CD4-positive, alpha-beta memory T cell (primary cell): ENCODE results near the gene FRRS1L. TPM values are rescaled to one million over a fixed set of nuclear protein-coding genes. Genes with fewer than 3 reads are reported as not detected.

Source experiments
- CTCF ChIA-PET: fragments of 350-600 bp; sonication (Branson Sonifier 250); formaldehyde crosslinking; loops from one replicate; lab custom pipeline; 2021; ENCODE audit warnings: inconsistent platforms; ENCODE audit not compliant: partially characterized antibody; lab: Charles Lee
- POLR2A ChIA-PET: fragments of 350-600 bp; sonication (Branson Sonifier 250); formaldehyde crosslinking; loops from one replicate; lab custom pipeline; 2021; ENCODE audit not compliant: partially characterized antibody; lab: Charles Lee
- DNase-seq, 5 donors: peaks; one replicate each; pipeline versions ENCODE4 v3.0.0 to v3.0.0-alpha.2; 2020 to 2022; ENCODE audit warnings: mixed read lengths in 1 of 5
- H3K27ac ChIP-seq: one replicate; pipeline ENCODE4 v1.7.0; 2013; ENCODE audit warnings: low read depth, low read length
- H3K27me3 ChIP-seq: 2 replicates; pipeline ENCODE4 v1.7.0; 2013; ENCODE audit warnings: mild to moderate bottlenecking, low read length, moderate library complexity; ENCODE audit not compliant: insufficient read depth
- H3K36me3 ChIP-seq: 2 replicates; pipeline ENCODE4 v1.7.0; 2013; ENCODE audit warnings: mild to moderate bottlenecking, low read length, moderate library complexity; ENCODE audit not compliant: insufficient read depth
- H3K4me1 ChIP-seq: 2 replicates; pipeline ENCODE4 v1.7.0; 2013; ENCODE audit warnings: mild to moderate bottlenecking, low read length, moderate library complexity; ENCODE audit not compliant: insufficient read depth
- H3K4me3 ChIP-seq, 2 donors: one replicate each; pipeline ENCODE4 v1.7.0; 2013; ENCODE audit warnings: low read length in 2 of 2, mild to moderate bottlenecking in 1 of 2
- H3K9me3 ChIP-seq, 2 donors: one replicate each; pipeline ENCODE4 v1.7.0; 2013; ENCODE audit warnings: low read length in 2 of 2, control low read depth in 1 of 2; ENCODE audit not compliant: control insufficient read depth in 1 of 2
- H3K27ac Mint-ChIP-seq, 7 donors: one replicate each; pipeline ENCODE4 v1.8.0; 2020 to 2021; ENCODE audit warnings: mixed read lengths in 7 of 7, mild to moderate bottlenecking in 6 of 7, inconsistent platforms in 3 of 7, moderate library complexity in 3 of 7
- H3K27me3 Mint-ChIP-seq, 2 donors: one replicate each; pipeline ENCODE4 v1.8.0; 2020 to 2021; ENCODE audit warnings: mixed read lengths in 2 of 2
- H3K36me3 Mint-ChIP-seq, 2 donors: one replicate each; pipeline ENCODE4 v1.8.0; 2020 to 2021; ENCODE audit warnings: mixed read lengths in 2 of 2, inconsistent platforms in 1 of 2, mild to moderate bottlenecking in 1 of 2
- H3K4me1 Mint-ChIP-seq, 4 donors: one replicate each; pipeline ENCODE4 v1.8.0; 2020 to 2021; ENCODE audit warnings: mixed read lengths in 4 of 4, mild to moderate bottlenecking in 1 of 4
- H3K4me3 Mint-ChIP-seq, 8 donors: one replicate each; pipeline ENCODE4 v1.8.0; 2020 to 2021; ENCODE audit warnings: mixed read lengths in 8 of 8, mild to moderate bottlenecking in 7 of 8, moderate library complexity in 6 of 8, inconsistent platforms in 3 of 8
- H3K9me3 Mint-ChIP-seq, 8 donors: one replicate each; pipeline ENCODE4 v1.8.0; 2020 to 2021; ENCODE audit warnings: mixed read lengths in 8 of 8, mild to moderate bottlenecking in 5 of 8, inconsistent platforms in 3 of 8, moderate library complexity in 1 of 8
- intact Hi-C: fragments of 100-400 bp; cut with micrococcal nuclease; formaldehyde crosslinking; loops from one replicate; pipeline ENCODE4 v1.15.1; 2023
- polyA plus RNA-seq, 2 donors: library from polyadenylated mRNA; unstranded; fragments of 300-500 nt; fragmentation: Illumina TruSeq; gene quantifications; one replicate each; pipeline ENCODE4 v1.2.3, GENCODE V29; 2021
- total RNA-seq, 2 experiments: library from RNA; stranded (reverse); gene quantifications; one replicate each; pipeline ENCODE4 v1.2.3, GENCODE V29; 2021

FRRS1L gene
- total and polyA plus RNA-seq, 4 experiments from 2014 or later, result not detected

- Histone ChIP-seq H3K4me1 (no peaks in the 10 kb centered on the region), H3K36me3 (no peaks in the 10 kb centered on the region), H3K4me3 (no peak overlapping the region), H3K9me3 (no peaks in the 10 kb centered on the region), H3K27ac (no peak overlapping the region), H3K27me3 (no peaks in the 10 kb centered on the region)
- Mint-ChIP-seq H3K4me3 (no peak overlapping the region), H3K27ac (no peak overlapping the region), H3K36me3 (no peaks in the 10 kb centered on the region), H3K27me3 (peaks cover 3 to 11% of the 10 kb centered on the region in 2 donors), H3K9me3 (peaks cover 0 to 2% (median 0%) of the 10 kb centered on the region in 8 donors), H3K4me1 (no peaks in the 10 kb centered on the region)
- CTCF ChIA-PET, result interaction anchor here (1.0 kb wide), 1 partner anchor 249 kb away, joined by 3 read pairs; no protein-coding TSS in a partner anchor
- no peak for DNase-seq
- intact Hi-C loops, result loop anchor here (10.0 kb wide), 2 partner anchors 105 to 315 kb away; no protein-coding TSS in a partner anchor
- POLR2A ChIA-PET, result no interaction called here
These were observed 32.6 kb upstream of the FRRS1L start for GRCh38 chr9:109199676-109200075.

- H3K27me3 Mint-ChIP-seq, result peaks cover 3 to 11% of the 10 kb centered on the region in 2 donors
- no peak overlapping the region for H3K27ac ChIP-seq
- intact Hi-C loops, result loop anchor here (10.0 kb wide), 2 partner anchors 104 to 314 kb away; no protein-coding TSS in a partner anchor
- H3K27ac Mint-ChIP-seq, result no peak overlapping the region
- no peaks in the 10 kb centered on the region for H3K27me3 ChIP-seq
- H3K9me3 ChIP-seq, result no peaks in the 10 kb centered on the region
- H3K36me3 Mint-ChIP-seq, result no peaks in the 10 kb centered on the region
- peaks cover 0 to 2% (median 0%) of the 10 kb centered on the region in 8 donors for H3K9me3 Mint-ChIP-seq
- ChIA-PET POLR2A (no interaction called here), CTCF (interaction anchor here (0.6 to 1.0 kb wide), 2 partner anchors 248 to 1880 kb away, joined by 3 read pairs; no protein-coding TSS in a partner anchor)
- no peaks in the 10 kb centered on the region for H3K4me1 Mint-ChIP-seq
- no peaks in the 10 kb centered on the region for H3K36me3 ChIP-seq
- no peak overlapping the region for H3K4me3 ChIP-seq
- H3K4me1 ChIP-seq, result no peaks in the 10 kb centered on the region
- H3K4me3 Mint-ChIP-seq, result no peak overlapping the region
- peak in 1 of 5 donors; percentile 4 for DNase-seq
These were observed 31.8 kb upstream of the FRRS1L start for GRCh38 chr9:109198736-109199382.

GRCh38 chr9:109193974-109194556 lies 27.0 kb upstream of the FRRS1L start:
- Histone ChIP-seq H3K27me3 (no peaks in the 10 kb centered on the region), H3K36me3 (no peaks in the 10 kb centered on the region), H3K4me3 (no peak overlapping the region), H3K9me3 (no peaks in the 10 kb centered on the region), H3K4me1 (no peaks in the 10 kb centered on the region), H3K27ac (no peak overlapping the region)
- POLR2A ChIA-PET, result no interaction called here
- H3K36me3 Mint-ChIP-seq, result no peaks in the 10 kb centered on the region
- H3K27ac Mint-ChIP-seq, result no peak overlapping the region
- intact Hi-C loops, result loop anchor here (10.0 kb wide), 2 partner anchors 99 to 309 kb away; no protein-coding TSS in a partner anchor
- no peak for DNase-seq
- no peaks in the 10 kb centered on the region for H3K9me3 Mint-ChIP-seq
- H3K4me1 Mint-ChIP-seq, result no peaks in the 10 kb centered on the region
- H3K27me3 Mint-ChIP-seq, result peaks cover 0 to 6% of the 10 kb centered on the region in 2 donors
- H3K4me3 Mint-ChIP-seq, result no peak overlapping the region
- CTCF ChIA-PET, result no interaction called here

- H3K36me3 Mint-ChIP-seq, result no peaks in the 10 kb centered on the region
- Histone ChIP-seq H3K27me3 (no peaks in the 10 kb centered on the region), H3K27ac (no peak overlapping the region), H3K36me3 (no peaks in the 10 kb centered on the region), H3K9me3 (no peaks in the 10 kb centered on the region), H3K4me3 (no peak overlapping the region), H3K4me1 (no peaks in the 10 kb centered on the region)
- no peak overlapping the region for H3K4me3 Mint-ChIP-seq
- POLR2A ChIA-PET, result no interaction called here
- CTCF ChIA-PET, result no interaction called here
- H3K9me3 Mint-ChIP-seq, result no peaks in the 10 kb centered on the region
- H3K4me1 Mint-ChIP-seq, result no peaks in the 10 kb centered on the region
- DNase-seq, result no peak
- no peaks in the 10 kb centered on the region for H3K27me3 Mint-ChIP-seq
- no peak overlapping the region for H3K27ac Mint-ChIP-seq
- intact Hi-C loops, result loop anchor here (10.0 kb wide), 2 partner anchors 98 to 308 kb away; no protein-coding TSS in a partner anchor
These were observed 25.8 kb upstream of the FRRS1L start for GRCh38 chr9:109192732-109193361.

GRCh38 chr9:109191746-109192145 lies 24.7 kb upstream of the FRRS1L start:
- Histone ChIP-seq H3K4me3 (no peak overlapping the region), H3K27me3 (no peaks in the 10 kb centered on the region), H3K4me1 (no peaks in the 10 kb centered on the region), H3K27ac (no peak overlapping the region), H3K9me3 (no peaks in the 10 kb centered on the region), H3K36me3 (no peaks in the 10 kb centered on the region)
- Mint-ChIP-seq H3K27me3 (no peaks in the 10 kb centered on the region), H3K27ac (no peak overlapping the region), H3K4me1 (no peaks in the 10 kb centered on the region), H3K36me3 (no peaks in the 10 kb centered on the region), H3K4me3 (no peak overlapping the region), H3K9me3 (no peaks in the 10 kb centered on the region)
- ChIA-PET POLR2A (no interaction called here), CTCF (no interaction called here)
- DNase-seq, result no peak
- intact Hi-C loops, result loop anchor here (10.0 kb wide), 2 partner anchors 97 to 307 kb away; no protein-coding TSS in a partner anchor

GRCh38 chr9:109190151-109190550 lies 23.1 kb upstream of the FRRS1L start:
- Histone ChIP-seq H3K27me3 (no peaks in the 10 kb centered on the region), H3K4me3 (no peak overlapping the region), H3K4me1 (no peaks in the 10 kb centered on the region), H3K27ac (no peak overlapping the region), H3K36me3 (no peaks in the 10 kb centered on the region), H3K9me3 (no peaks in the 10 kb centered on the region)
- Mint-ChIP-seq H3K9me3 (no peaks in the 10 kb centered on the region), H3K4me3 (no peak overlapping the region), H3K4me1 (no peaks in the 10 kb centered on the region), H3K27me3 (no peaks in the 10 kb centered on the region), H3K27ac (no peak overlapping the region), H3K36me3 (no peaks in the 10 kb centered on the region)
- intact Hi-C loops, result loop anchor here (10.0 kb wide), 2 partner anchors 95 to 305 kb away; no protein-coding TSS in a partner anchor
- CTCF ChIA-PET, result no interaction called here
- POLR2A ChIA-PET, result no interaction called here
- no peak for DNase-seq

- H3K9me3 ChIP-seq, result no peaks in the 10 kb centered on the region
- no peak overlapping the region for H3K4me3 ChIP-seq
- no peaks in the 10 kb centered on the region for H3K36me3 ChIP-seq
- Mint-ChIP-seq H3K27me3 (peaks cover 1 to 2% of the 10 kb centered on the region in 2 donors), H3K36me3 (no peaks in the 10 kb centered on the region), H3K4me1 (no peaks in the 10 kb centered on the region), H3K27ac (no peak overlapping the region), H3K4me3 (no peak overlapping the region), H3K9me3 (no peaks in the 10 kb centered on the region)
- ChIA-PET POLR2A (no interaction called here), CTCF (no interaction called here)
- no peaks in the 10 kb centered on the region for H3K27me3 ChIP-seq
- H3K4me1 ChIP-seq, result no peaks in the 10 kb centered on the region
- no peak overlapping the region for H3K27ac ChIP-seq
- intact Hi-C loops, result no loop called here
- no peak for DNase-seq
These were observed 19.9 kb upstream of the FRRS1L start for GRCh38 chr9:109186857-109187520.
